Activated CD8-positive, alpha-beta T cell treated with anti-CD3 and anti-CD28 coated beads for 36 hours (primary cell): ENCODE measurements around the gene RFX2. TPM values are rescaled to one million over a fixed set of nuclear protein-coding genes. Genes with fewer than 3 reads are reported as not detected.

Experiments used
- ATAC-seq: fragments of 200-7000 bp; cut with Tn5 transposase; one replicate; pipeline ENCODE4 v1.10.0; 2021; ENCODE audit warnings: mild to moderate bottlenecking, moderate library complexity
- CTCF ChIA-PET: fragments of 350-600 bp; sonication (Branson Sonifier 250); formaldehyde crosslinking; loops from one replicate; lab custom pipeline; 2021; ENCODE audit warnings: antibody characterized with exemption; lab: Charles Lee
- POLR2A ChIA-PET: fragments of 350-600 bp; sonication (Branson Sonifier 250); formaldehyde crosslinking; loops from one replicate; lab custom pipeline; 2021; ENCODE audit warnings: antibody characterized with exemption; lab: Charles Lee
- DNase-seq: peaks from one replicate; pipeline ENCODE4 v3.0.0-alpha.2; 2020
- H3K27ac Mint-ChIP-seq: one replicate; pipeline ENCODE4 v1.8.0; 2021; ENCODE audit warnings: mild to moderate bottlenecking, mixed read lengths
- H3K27me3 Mint-ChIP-seq: one replicate; pipeline ENCODE4 v1.8.0; 2021; ENCODE audit warnings: mixed read lengths
- H3K36me3 Mint-ChIP-seq: one replicate; pipeline ENCODE4 v1.8.0; 2021; ENCODE audit warnings: low read depth, mixed read lengths
- H3K4me1 Mint-ChIP-seq: one replicate; pipeline ENCODE4 v1.8.0; 2021; ENCODE audit warnings: low read depth, mixed read lengths
- H3K4me3 Mint-ChIP-seq: one replicate; pipeline ENCODE4 v1.8.0; 2021; ENCODE audit warnings: mild to moderate bottlenecking, moderate library complexity, mixed read lengths
- H3K9me3 Mint-ChIP-seq: one replicate; pipeline ENCODE4 v1.8.0; 2021; ENCODE audit warnings: mixed read lengths
- CTCF ChIP-seq: fragments of 200-600 bp; IDR thresholded peaks from one replicate; pipeline ENCODE4 v1.8.0; 2022; ENCODE audit warnings: antibody characterized with exemption, mild to moderate bottlenecking
- intact Hi-C: fragments of 100-400 bp; cut with micrococcal nuclease; formaldehyde crosslinking; loops from one replicate; pipeline ENCODE4 v1.10.0; 2022
- total RNA-seq, 2 experiments: library from RNA; stranded (reverse); gene quantifications; one replicate each; pipeline ENCODE4 v1.2.3, GENCODE V29; 2021

The RFX2 gene
- total RNA-seq, 2 experiments from 2014 or later: 8.9 to 10.5 TPM

GRCh38 chr19:6079107-6079506 is 31.2 kb downstream of the RFX2 start:
- POLR2A ChIA-PET: interaction anchor here (0.9 kb wide), 1 partner anchor 11 kb away, joined by 3 read pairs; no protein-coding TSS in a partner anchor

GRCh38 chr19:6078068-6078467 is 32.2 kb downstream of the RFX2 start:
- no peak overlapping the region for H3K4me3 Mint-ChIP-seq
- H3K27me3 Mint-ChIP-seq: no peaks in the 10 kb centered on the region
- intact Hi-C loops: no loop called here
- no peak overlapping the region for H3K27ac Mint-ChIP-seq
- H3K36me3 Mint-ChIP-seq: no peaks in the 10 kb centered on the region
- ChIA-PET POLR2A (interaction anchor here (0.6 kb wide), 1 partner anchor 407 kb away, joined by 3 read pairs; no protein-coding TSS in a partner anchor), CTCF (interaction anchor here (1.2 to 1.7 kb wide), 3 partner anchors 30 to 55 kb away, joined by 4 to 9 read pairs (median 4); no protein-coding TSS in a partner anchor)
- DNase-seq (no peak), ATAC-seq (no peak)
- no peak for TF ChIP-seq CTCF
- H3K9me3 Mint-ChIP-seq: no peaks in the 10 kb centered on the region
- no peaks in the 10 kb centered on the region for H3K4me1 Mint-ChIP-seq

More at GRCh38 chr19:6079107-6079506, 31.2 kb downstream of the RFX2 start:
- intact Hi-C loops: no loop called here
- ATAC-seq: no peak
- no peak overlapping the region for H3K4me3 Mint-ChIP-seq
- no peaks in the 10 kb centered on the region for H3K27me3 Mint-ChIP-seq
- no peaks in the 10 kb centered on the region for H3K36me3 Mint-ChIP-seq
- no peak for TF ChIP-seq CTCF
- CTCF ChIA-PET: interaction anchor here (1.2 to 1.7 kb wide), 2 partner anchors 47 to 57 kb away, joined by 4 to 9 read pairs; no protein-coding TSS in a partner anchor
- no peak overlapping the region for H3K27ac Mint-ChIP-seq
- H3K9me3 Mint-ChIP-seq: no peaks in the 10 kb centered on the region
- DNase-seq: no peak
- no peaks in the 10 kb centered on the region for H3K4me1 Mint-ChIP-seq

- no peaks in the 10 kb centered on the region for H3K4me1 Mint-ChIP-seq
- DNase-seq (no peak), ATAC-seq (no peak)
- no peaks in the 10 kb centered on the region for H3K36me3 Mint-ChIP-seq
- no peaks in the 10 kb centered on the region for H3K27me3 Mint-ChIP-seq
- intact Hi-C loops: no loop called here
- ChIA-PET CTCF (interaction anchor here (1.7 kb wide), 1 partner anchor 28 kb away, joined by 4 read pairs; no protein-coding TSS in a partner anchor), POLR2A (interaction anchor here (0.5 kb wide), 1 partner anchor 23 kb away, joined by 3 read pairs; no protein-coding TSS in a partner anchor)
- H3K4me3 Mint-ChIP-seq: no peak overlapping the region
- H3K9me3 Mint-ChIP-seq: no peaks in the 10 kb centered on the region
- TF ChIP-seq CTCF: no peak
- no peak overlapping the region for H3K27ac Mint-ChIP-seq
Measured at GRCh38 chr19:6076675-6077463, 33.4 kb downstream of the RFX2 start.

- Mint-ChIP-seq H3K27ac (no peak overlapping the region), H3K27me3 (no peaks in the 10 kb centered on the region), H3K36me3 (no peaks in the 10 kb centered on the region), H3K9me3 (no peaks in the 10 kb centered on the region), H3K4me3 (no peak overlapping the region), H3K4me1 (no peaks in the 10 kb centered on the region)
- DNase-seq (no peak), ATAC-seq (no peak)
- intact Hi-C loops: no loop called here
- TF ChIP-seq CTCF: no peak
- ChIA-PET CTCF (interaction anchor here (1.1 kb wide), 1 partner anchor 49 kb away, joined by 3 read pairs; no protein-coding TSS in a partner anchor), POLR2A (interaction anchor here (0.6 kb wide), 1 partner anchor 23 kb away, joined by 3 read pairs; no protein-coding TSS in a partner anchor)
Measured at GRCh38 chr19:6076291-6076665, 34.0 kb downstream of the RFX2 start.
